GM18526 (cell line): ENCODE measurements around the gene RIPOR2.

Experiments used
- POLR2A ChIP-seq: IDR thresholded peaks from 3 replicates; pipeline ENCODE4 v1.6.1; 2011; ENCODE audit not compliant: insufficient read length; ENCODE audit errors: extremely low read depth

RIPOR2 gene

GRCh38 chr6:24919056-24919892 lies 16.5 kb downstream of the RIPOR2 start:
- no peak for TF ChIP-seq POLR2A

DNA sequence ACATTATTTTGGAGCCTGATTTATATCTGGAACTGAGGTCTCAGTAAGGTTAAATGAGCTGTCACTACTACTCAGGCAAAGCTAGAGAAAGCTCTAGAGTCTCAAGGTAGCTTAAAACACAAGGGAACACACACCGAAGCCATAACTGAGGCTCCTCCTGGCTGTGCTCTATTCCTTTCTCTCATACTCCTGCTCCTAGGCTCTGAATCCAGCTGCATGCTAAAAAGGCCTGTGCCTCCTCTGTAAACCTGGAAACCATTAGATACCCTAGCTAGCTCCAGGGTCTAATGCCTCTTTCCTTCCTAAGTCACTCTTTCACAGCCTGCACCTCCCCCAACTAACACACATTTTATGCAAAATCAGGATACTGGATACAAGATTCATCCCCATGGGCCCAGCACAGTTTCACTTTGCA lies 17.1 kb downstream of the RIPOR2 start:
- no peak for TF ChIP-seq POLR2A

GRCh38 chr6:24916496-24916895 lies 19.3 kb downstream of the RIPOR2 start:
- TF ChIP-seq POLR2A: no peak

DNA sequence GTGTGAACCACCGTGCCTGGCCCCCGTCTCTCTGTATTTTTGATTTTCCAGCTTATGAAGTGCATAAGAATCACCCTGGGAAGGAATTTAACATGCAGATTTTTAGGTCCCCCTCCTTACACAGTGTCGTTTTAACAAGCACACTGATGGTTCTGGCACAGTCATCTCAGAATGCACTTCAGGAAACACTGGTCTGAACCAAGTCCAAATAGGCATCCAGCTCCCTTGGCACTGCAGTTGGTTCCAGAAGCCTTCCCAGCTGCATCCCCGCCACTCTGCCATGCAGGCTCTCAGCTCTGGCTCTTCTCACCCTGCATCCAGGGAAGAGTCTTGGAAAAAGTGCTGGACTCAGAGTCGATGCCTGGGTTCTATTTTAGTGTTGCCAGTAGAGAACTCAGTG lies 20.1 kb downstream of the RIPOR2 start:
- no peak for TF ChIP-seq POLR2A

DNA sequence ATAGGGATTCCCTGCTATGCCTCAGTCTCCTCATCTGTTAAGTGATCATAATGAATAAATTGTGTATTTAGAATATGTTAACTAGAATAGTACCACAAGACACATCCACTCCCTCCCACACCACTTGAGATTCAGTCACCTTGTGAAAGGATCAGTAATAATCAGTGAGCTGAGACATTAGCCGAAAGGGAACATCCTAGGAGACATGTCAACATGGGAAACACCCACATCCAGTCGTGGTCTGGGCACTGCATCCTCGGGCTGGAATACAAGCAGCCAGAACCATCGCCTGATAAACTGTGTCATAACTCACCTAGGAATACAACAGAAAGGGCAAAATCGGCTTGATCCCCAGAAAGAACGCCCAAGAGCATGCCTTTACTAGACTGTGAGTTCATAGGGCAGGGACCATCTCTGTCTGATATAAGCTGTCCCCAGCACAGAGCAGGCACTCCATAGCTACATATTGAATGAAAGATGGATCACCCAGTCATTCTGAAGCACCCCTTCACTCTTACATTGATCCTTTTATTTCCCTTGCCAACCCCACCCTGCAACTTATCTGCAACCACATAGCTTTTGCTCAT lies 23.9 kb downstream of the RIPOR2 start:
- TF ChIP-seq POLR2A: no peak

GRCh38 chr6:24910961-24911725 lies 24.6 kb downstream of the RIPOR2 start:
- TF ChIP-seq POLR2A: no peak

GRCh38 chr6:24910331-24910960 lies 25.3 kb downstream of the RIPOR2 start:
- TF ChIP-seq POLR2A: peak; percentile 14

- no peak for TF ChIP-seq POLR2A
Observed at GRCh38 chr6:24909241-24910216, 26.2 kb downstream of the RIPOR2 start.

DNA sequence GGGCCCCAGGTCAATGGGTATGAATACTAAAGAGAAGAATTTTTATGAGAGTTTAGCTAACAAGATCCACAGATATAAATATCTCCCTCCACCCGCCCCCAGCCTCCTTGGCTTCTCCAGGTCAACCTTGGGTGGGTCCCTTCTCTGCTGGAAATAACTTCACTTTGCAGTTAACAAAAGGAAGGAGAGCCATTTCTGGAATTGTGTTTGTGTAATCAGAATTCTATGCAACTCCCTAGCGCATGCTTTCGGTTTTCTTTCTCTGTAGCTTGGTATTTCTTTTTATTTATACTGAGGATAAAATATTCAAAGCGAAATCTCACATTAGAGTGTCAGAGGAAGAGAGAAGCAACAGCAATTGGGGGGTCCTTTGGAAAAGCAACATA lies 27.1 kb downstream of the RIPOR2 start:
- TF ChIP-seq POLR2A: no peak

DNA sequence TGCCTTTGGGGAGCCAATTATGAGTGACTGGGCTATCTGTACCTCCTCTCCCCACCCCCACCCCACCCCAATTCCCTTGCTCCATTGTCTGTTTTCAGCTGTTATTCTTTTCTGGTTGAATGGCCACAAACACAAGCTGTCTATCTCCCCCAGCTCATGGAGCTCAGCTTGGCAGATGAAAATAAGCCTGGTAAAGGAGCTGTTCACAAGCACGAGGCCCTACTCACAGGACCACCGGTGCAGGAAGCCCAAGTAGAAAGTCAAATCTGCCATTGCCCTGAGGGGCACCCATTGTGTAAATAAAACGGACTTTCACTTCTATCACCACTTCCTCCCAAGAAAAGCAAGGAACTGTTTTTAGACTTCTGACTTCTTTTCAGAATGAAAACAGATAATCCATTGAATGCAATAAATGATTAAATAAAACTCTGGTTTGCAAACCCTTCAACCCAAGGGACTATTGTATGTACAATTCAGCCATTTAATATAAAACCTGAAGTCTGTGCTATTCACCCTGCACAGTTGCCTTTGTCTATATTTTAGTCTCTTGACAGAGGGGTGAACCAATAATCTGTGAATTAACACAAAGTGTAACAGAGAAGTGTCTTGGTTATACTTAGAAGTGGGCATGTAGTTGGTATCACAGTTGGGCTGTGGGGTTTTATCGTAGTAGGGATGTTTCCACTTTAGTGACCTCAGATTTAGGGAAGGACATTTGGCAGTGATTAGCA lies 27.7 kb downstream of the RIPOR2 start:
- TF ChIP-seq POLR2A: no peak

- TF ChIP-seq POLR2A: no peak
Observed at GRCh38 chr6:24906314-24906713, 29.4 kb downstream of the RIPOR2 start.

DNA sequence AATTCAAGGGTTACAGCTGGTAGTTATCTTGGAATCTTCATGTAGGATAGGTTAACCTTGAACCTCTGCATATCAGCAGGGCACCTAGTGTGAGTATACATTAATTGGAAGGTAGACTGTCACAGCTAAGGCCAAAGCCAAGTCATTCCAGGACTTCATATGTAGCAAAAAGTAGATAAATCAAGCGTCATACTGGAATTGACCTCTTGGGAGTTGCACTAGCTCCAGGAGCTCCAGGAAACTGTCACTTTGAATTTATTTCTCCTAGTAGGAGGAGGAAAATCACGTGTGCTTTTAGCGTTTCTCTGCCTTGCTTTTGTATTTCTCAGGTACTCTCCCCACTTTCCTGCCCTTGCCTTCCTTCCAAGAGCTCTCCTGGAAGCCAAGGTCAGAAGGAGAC lies 30.3 kb downstream of the RIPOR2 start:
- no peak for TF ChIP-seq POLR2A

GRCh38 chr6:24903681-24904080 lies 32.1 kb downstream of the RIPOR2 start:
- no peak for TF ChIP-seq POLR2A

- TF ChIP-seq POLR2A: no peak
Observed at GRCh38 chr6:24902782-24903181, 33.0 kb downstream of the RIPOR2 start.
